Activated CD8-positive, alpha-beta memory T cell treated with anti-CD3 and anti-CD28 coated beads for 36 hours (primary cell): Measurements from ENCODE around the gene RIPOR3. TPM values are rescaled to one million over a fixed set of nuclear protein-coding genes. Genes with fewer than 3 reads are reported as not detected.
"Not testable (repeated sequence)": the region's sequence is repeated elsewhere in the genome, so short reads cannot be mapped to it uniquely, and the experiment has no call there.

Experiments
- CTCF ChIA-PET: fragments of 350-600 bp; sonication (Branson Sonifier 250); formaldehyde crosslinking; loops from one replicate; lab custom pipeline; 2021; ENCODE audit warnings: antibody characterized with exemption; lab: Charles Lee
- POLR2A ChIA-PET: fragments of 350-600 bp; sonication (Branson Sonifier 250); formaldehyde crosslinking; loops from one replicate; lab custom pipeline; 2021; ENCODE audit warnings: antibody characterized with exemption; lab: Charles Lee
- total RNA-seq, 2 experiments: library from RNA; stranded (reverse); gene quantifications; one replicate each; pipeline ENCODE4 v1.2.3, GENCODE V29; 2021

Gene RIPOR3
- total RNA-seq, 2 experiments from 2014 or later = not detected

- ChIA-PET CTCF (no interaction called here), POLR2A (no interaction called here)
These were observed 520 bp upstream of the RIPOR3 start for GRCh38 chr20:50691573-50692551.

DNA sequence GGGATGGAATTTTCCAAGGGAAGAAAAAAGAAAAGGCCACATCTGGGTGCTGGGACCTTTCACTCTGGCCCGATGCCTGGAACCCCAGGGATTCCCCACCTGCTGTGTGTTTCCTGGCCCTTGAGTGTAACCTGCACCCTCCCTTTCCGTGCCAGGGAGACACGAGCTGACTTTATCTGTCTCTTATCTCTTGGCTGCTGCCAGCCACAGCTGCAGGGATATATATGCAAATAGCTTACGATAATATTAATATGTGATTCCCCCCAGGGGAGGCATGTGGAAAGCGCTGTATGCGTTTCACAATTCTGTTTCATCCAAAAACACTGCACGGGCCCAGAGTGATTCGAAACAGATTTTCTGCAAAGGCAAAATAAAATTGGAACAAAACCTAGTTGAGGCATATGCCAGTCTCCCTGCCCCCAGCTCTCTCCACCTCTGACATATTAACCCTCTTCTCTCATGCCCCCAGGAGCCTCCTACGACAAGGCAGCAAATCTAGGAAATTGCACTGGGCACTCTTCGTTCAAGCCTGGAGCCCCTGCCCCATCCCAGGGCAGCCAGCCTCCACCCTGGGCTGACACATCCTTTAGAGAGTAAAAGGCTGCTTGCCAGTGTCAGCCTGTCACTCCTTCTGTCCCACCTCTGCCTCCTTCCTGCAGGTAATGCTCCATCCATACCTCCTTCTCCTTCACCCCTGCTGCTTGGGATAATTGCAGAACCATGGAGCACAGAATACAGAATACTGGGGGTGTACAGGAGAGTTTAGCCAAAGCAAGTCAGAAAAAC is 1.3 kb downstream of the RIPOR3 start:
- POLR2A ChIA-PET = no interaction called here
- CTCF ChIA-PET = no interaction called here

DNA sequence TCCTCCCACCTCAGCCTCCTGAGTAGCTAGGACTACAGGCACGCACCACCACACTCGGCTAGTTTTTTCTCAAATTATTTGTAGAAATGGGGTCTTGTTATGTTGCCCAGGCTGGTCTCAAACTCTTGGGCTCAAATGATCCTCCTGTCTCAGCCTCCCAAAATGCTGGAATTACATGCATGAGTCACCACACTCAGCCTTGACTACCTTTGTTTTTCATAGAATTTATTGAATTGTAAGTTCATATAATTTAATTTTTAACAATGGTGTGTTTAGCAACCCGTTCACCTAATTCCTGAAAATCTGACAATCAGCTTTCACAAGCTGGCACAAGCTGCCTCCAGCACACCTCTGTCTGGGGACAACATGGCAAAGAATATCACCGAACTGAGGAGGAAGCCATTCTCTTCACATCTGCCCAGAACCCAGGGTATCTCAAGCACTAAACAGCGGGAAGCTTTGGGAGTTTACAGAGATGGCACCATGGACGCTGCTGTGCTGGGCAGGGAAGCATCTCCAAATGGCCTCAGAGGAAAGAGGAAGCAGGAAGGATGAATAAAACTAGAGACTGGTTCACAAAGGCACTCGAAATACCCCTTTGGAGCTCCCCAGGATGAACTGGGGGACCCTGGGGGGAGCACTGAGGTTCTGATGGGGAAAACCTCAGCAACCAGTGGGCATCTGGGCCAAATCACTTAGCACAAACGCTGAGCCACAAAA is 2.9 kb downstream of the RIPOR3 start:
- POLR2A ChIA-PET = interaction anchor here (0.6 kb wide), 2 partner anchors 222 to 236 kb away, joined by 3 read pairs; no protein-coding TSS in a partner anchor
- CTCF ChIA-PET = interaction anchor here (0.7 kb wide), 1 partner anchor 1631 kb away, joined by 3 read pairs; no protein-coding TSS in a partner anchor

- POLR2A ChIA-PET = no interaction called here
- CTCF ChIA-PET = no interaction called here
These were observed 4.5 kb downstream of the RIPOR3 start for GRCh38 chr20:50686821-50687220.

- ChIA-PET CTCF (no interaction called here), POLR2A (interaction anchor here (0.7 kb wide), 1 partner anchor 46 kb away, joined by 6 read pairs; no protein-coding TSS in a partner anchor)
These were observed 7.8 kb downstream of the RIPOR3 start for GRCh38 chr20:50683570-50683969.

- POLR2A ChIA-PET = interaction anchor here (0.7 kb wide), 1 partner anchor 47 kb away, joined by 6 read pairs; no protein-coding TSS in a partner anchor
- CTCF ChIA-PET = no interaction called here
These were observed 8.3 kb downstream of the RIPOR3 start for GRCh38 chr20:50682947-50683530.

DNA sequence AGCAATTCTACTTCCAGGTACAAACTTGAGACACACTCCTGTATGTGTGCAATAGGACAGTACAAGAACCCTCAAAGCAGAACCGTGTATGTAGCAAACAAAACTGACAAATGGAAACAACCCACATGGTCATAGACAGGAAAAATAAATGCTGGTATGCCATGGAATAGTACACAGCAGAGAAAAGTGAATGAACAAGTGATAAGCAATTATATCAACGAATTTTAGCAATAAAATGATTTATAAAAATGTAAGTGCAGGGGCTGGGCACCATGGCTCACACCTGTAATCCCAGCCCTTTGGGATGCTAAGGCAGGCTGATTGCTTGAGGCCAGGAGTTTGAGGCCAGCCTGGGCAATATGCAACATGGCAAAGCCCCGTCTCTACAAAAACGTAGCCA is 9.3 kb downstream of the RIPOR3 start:
- ChIA-PET POLR2A (no interaction called here), CTCF (no interaction called here)

GRCh38 chr20:50681359-50682064 is 9.8 kb downstream of the RIPOR3 start:
- CTCF ChIA-PET = no interaction called here
- POLR2A ChIA-PET = no interaction called here

DNA sequence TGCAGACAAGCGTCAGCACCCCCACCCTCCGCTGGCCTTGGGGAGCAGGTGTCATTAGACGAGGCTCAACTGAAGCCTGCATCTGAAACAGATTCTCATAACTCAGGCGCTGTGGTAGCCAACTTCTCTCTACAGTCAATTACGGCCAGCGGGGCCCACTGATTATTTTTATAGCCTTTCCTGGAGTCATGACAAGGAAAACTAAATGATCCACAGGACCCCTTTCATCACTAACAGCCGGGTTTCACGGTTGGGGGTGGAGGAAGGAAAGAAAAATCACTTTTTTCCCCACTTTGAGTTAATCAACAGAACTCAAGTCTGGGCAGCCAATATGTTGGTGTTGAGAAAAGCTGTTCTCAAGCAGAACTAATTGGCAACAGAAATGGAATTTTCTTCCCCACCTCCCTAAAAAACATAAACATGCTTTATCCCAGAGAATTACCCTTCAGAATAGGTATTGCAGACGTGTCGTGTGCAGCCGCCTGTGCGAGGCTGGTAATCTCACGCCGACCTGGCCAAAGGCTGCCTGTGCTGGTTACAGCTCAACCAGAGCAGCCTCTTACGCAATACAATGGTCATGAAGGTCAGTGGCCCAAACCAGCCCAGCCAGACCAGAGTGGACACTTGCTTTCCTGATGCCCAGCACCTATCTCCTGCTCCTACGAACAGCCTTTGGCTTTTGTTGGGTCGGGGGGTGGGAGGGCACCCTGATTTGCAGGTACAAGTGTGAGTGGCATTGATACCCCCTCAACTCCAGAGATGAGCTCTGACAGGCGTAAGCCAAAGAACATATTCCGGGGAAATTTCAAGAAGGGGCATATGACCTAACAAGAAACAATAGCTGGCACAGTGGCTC is 11.0 kb downstream of the RIPOR3 start:
- ChIA-PET POLR2A (no interaction called here), CTCF (no interaction called here)

GRCh38 chr20:50679753-50680104 is 11.6 kb downstream of the RIPOR3 start:
- CTCF ChIA-PET = no interaction called here
- POLR2A ChIA-PET = no interaction called here

DNA sequence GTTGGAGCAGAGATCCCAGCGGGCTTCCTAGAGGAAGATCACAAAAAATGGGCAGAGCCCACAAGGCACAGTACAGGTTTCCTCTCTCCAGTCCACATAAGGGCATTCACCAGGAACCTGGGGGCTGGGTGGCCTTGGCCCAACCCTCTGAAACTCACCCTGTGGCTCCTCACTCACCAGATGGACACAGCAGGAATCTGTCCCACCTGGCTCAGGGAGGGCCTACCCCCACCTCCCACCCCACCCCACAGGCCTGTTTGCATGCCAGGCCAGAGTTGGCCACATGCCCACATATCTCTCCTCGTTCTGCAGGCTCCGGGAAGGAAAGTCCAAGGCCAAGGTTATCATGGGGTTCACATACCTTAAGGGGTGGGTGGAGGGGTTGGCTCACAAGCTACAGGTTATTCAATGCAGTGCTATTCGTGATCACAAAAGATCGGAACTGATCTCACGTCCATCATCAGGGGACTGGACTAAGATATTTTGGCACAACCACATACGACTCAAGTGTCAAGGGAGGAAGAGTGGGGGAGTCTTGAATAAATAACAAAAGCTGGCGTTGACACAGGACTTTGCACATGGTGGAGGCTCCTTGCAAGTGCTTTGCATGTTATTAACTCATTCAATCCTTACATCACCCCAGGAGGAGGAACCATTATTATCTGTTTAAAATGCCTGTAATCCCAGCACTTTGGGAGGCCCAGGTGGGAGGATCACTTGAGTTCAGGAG is 13.0 kb downstream of the RIPOR3 start:
- POLR2A ChIA-PET = no interaction called here

DNA sequence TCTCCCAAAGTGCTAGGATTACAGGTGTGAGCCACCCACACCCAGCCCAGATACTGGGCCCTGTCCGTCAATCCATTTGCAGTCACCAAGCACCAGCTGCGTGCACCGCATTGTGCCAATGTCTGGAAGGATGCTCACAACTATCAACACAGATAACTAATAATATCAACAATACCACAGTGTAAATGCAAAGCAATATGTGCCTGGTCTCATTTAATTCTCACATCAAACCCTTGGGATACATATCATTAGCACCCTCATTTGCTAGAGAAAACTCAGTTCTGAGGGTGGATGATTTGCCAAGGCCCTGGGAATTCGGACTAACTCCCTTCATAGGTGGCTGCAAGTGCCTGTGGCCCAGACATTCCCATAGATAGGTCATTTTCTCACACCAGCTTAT is 14.5 kb downstream of the RIPOR3 start:
- POLR2A ChIA-PET = no interaction called here
- CTCF ChIA-PET = no interaction called here

More for the DNA sequence above, 13.0 kb downstream of the RIPOR3 start:
- CTCF ChIA-PET = no interaction called here

DNA sequence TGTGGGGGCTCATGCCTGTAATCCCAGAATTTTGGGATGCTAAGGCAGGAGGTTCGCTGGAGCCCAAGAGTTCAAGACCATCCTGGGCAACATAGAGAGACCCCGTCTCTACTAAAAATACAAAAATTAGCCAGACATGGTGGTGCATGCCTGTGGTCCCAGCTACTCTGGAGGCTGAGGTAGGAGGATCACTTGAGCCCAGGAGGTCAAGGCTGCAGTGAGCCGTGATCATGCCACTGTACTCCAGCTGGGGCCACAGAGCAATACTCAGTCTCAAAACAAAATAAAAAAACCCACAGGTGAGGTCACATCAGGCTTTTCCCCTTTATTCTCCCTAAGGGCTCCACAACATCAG is 15.0 kb downstream of the RIPOR3 start:
- POLR2A ChIA-PET, CTCF ChIA-PET: not testable (repeated sequence)

DNA sequence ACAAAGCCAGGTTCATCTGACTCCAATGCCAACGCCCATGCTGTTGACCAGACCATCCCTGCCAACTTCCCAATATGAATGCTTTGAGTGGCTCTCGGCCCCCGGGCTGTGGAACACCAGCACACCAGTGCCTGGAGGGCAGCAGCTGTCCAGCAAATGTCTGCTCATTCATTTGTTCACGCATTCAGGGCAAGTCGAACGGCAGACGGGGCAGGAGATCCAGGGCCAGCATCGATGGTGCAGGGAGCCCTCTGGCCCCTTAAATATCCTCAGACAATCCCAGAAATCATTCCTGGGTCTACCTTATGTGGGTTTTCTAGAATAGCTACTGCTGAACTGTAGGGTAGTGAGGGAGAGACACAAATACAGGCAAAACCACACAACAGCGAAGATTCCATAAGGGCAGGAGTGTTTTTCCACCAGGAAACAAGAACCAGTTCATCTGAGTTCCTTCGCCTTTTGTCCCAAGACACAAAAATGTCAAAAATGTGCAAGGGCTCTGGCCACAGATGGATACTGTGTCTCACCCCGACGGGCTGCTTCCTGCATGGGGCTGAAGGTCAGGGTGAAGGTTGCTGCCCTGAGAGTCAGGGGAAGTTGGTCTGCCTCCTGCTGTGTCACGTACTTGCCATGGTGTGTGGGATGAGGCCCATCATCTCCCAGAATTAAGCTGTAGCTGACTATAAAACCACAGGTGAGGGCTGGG is 15.5 kb downstream of the RIPOR3 start:
- CTCF ChIA-PET = interaction anchor here (0.5 to 0.6 kb wide), 2 partner anchors 68 to 728 kb away, joined by 3 read pairs; no protein-coding TSS in a partner anchor

GRCh38 chr20:50674138-50674825 is 17.1 kb downstream of the RIPOR3 start:
- CTCF ChIA-PET = no interaction called here
- POLR2A ChIA-PET = no interaction called here

More for the DNA sequence above, 15.5 kb downstream of the RIPOR3 start:
- POLR2A ChIA-PET = no interaction called here
